HG03280 (cell line): ENCODE measurements around the gene PTTG1.

Experiments
- ATAC-seq: cut with Tn5 transposase; IDR thresholded peaks from one replicate; pipeline ENCODE4 v1.9.1; 2021; ENCODE audit warnings: mild to moderate bottlenecking, moderate library complexity; ENCODE audit not compliant: unreplicated experiment

Gene PTTG1

DNA sequence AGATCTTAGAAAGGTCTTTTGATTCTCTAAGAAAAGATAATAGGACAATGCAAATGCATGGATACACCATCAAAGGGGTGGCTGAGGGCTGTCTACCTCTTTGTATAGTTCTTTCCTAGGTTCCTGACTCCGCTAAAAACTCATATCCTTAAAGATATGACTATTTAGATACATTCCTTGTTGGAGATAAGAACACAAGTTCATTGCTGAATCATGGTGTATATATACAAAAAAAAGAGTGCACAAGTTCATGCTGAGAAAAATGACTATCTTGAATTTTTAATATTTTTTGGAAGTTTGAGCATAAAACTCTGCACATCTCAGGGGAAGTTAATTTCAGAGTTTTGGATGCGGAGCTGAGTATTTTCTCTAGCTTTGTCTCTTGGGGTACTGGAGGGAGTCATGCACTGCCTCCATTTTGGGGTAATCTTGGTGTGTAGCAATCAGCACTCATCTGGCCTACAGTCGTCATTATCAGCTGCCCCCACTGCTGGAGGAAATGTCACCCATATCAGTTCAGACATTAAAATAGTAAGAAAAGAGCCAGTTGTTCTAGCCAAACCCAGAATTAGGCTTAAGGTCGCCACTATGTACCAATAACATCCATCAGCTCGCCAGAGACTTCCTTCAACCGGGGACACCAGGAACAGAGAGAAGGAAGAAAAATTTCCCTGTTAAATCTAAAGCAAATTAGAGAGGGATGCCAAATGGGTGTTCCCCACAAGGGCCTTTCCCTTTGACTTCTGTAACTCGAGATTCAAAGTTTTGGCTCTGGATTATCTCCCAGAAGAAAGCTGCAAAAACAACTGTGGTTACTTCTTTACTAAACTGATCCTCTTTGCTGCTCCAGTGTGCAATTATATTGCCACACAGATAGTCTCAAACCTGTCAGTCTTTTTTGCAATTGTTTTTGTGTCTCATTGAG, 49.0 kb downstream of the PTTG1 start:
- ATAC-seq, result no peak

DNA sequence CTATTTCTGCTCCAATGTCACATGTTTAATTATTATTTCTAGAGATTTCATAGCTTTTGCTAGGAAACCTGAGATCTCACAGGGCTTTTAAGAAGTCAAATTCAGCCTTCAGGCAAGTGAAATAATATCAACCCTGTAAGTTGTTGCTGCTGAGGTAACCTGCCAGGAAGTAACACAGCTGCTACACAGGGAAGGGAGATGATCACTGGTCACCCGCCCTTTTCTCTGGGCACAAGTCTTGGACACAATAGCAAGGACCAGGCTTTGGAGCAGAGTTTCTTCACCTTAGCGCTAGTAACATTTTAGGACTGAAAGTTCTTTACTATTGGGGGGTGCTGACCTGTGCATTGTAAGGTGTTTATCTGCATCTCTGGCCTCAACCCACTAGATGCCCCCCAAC, 50.1 kb downstream of the PTTG1 start:
- no peak for ATAC-seq

GRCh38 chr5:160472482-160472881, 50.8 kb downstream of the PTTG1 start:
- ATAC-seq, result no peak

DNA sequence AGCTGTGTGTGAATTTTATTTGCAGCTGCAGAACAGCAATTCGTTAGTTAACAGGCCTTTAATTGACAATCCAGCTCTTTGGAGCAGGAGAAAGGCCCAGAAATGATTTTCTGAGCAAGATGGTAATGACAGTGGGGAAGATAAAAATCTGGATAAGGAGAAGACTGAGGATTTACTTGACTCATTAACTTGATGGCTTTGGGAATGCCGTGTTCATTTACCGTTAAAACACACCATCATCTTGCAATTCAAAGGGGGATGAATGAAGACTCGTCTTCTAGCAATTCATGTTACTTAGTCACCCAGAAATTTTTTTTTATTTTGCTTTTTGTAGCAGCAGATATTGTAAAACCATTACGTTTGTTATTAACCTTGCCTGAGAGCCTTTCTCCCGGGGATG, 52.0 kb downstream of the PTTG1 start:
- no peak for ATAC-seq

- ATAC-seq, result no peak
These were observed 52.4 kb downstream of the PTTG1 start for GRCh38 chr5:160474084-160474483.

DNA sequence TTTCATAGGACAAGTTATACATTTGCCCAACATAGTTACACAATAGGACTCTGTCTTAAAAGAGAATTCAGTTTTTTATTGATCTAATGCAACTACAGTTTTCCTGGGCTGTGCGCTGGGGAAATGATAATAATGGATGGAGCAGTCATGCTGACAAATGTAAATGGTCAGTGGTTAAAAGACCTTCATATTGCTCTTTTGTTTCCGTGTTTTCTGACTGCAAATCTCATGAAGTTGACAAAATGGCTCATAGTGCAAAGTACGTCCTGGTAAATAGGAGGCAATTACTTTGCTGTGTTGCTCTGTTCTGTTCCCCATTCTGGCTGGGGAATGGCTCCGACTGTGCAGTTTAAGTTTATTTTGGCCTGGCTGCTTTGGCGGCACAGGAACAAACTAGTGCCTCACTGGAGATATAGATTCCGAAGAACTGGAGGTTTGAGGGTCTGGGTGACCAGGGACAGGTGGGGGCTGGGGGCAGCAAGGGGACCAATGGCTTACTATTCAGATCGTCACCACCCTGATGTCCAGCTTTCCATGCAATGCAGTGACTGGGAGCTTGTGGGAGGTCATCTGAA, 54.3 kb downstream of the PTTG1 start:
- no peak for ATAC-seq

DNA sequence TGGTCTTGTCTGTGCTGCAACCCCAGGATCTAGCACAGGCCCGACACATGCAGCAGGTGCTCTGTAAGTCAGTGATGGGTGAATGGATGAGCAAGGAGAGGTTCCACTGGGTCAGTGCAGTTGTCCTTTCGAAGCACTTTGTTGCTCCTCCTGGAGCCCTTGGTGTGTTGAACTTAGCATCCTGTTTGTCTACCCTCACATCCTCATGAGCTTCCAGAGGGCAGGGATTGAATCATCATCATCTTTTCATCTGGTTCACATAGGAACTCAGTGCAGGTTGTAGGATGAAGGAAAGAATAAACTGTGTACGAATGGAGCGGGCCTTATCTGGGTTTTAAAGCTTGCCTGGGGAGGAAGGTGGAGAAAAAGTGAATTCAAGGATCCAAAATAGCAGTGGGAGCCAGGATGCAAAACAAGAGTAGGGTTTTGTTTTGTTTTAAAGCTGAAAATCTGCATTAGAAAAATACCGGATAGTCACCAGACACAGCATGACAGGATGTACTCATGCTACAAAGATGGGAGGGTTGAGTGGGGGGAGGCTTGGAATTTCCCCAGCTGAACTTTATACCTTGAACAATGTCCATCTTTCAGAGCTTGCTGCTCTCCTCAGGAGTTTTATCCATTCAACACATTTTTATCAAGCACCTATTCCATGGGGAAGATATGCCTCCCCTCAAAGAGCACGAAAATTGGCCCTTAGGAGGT, 55.8 kb downstream of the PTTG1 start:
- no peak for ATAC-seq

DNA sequence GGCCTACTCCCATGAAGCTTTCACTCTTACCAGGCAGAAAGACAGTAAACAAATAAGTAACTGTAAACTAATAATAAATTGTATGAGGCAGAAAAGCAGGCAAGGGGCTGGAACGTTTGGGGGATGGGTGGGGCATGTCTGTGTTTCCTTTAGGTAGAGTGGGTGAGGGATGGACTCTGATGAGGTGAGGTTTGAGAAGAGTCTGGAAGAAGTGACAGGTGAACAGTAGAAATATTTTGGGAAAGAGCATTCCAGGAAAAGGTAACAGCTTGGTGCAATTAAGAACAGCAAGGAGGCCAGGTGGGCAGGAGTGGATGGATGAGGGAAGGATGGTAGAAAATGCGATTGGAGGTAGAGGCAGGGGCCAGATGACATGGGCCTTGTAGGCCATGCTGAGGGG, 56.5 kb downstream of the PTTG1 start:
- ATAC-seq, result no peak
